NCI-H1694 (cell line): Measurements from ENCODE around the gene KLHL29.

ENCODE experiments used
- DNase-seq: peaks from one replicate; lab custom pipeline; 2025; lab: John Stamatoyannopoulos, UW

The KLHL29 gene

DNA sequence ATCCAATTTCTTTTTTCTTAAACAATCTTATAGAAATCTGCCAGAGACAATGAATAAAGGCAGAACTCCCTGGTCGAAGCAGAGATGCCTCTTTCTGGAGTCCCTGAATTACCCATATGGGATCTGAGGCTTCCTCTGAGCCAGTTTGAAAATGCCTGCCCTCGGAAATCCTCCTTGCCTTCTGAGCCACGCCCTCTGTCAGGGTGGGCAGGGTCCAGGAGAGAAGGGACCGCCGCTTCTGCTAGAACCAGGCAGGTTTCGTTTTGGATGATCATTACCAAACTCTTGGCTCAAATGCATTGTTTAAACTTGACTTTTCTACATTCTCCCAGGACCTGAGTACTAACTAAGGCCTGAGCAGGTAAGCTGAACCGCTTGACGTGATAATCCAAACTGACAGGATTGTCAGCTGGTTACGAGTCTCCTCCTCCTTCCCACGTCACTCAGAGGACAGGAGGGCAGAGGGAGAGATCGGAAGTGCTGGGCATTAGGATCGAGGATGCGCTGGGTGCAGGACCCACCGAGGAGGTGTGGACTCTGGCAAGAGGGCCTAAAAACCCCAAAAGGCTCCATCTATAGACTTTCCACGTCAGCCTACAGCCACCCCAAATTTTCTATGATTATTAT lies 128.4 kb downstream of the KLHL29 start:
- no peak for DNase-seq

DNA sequence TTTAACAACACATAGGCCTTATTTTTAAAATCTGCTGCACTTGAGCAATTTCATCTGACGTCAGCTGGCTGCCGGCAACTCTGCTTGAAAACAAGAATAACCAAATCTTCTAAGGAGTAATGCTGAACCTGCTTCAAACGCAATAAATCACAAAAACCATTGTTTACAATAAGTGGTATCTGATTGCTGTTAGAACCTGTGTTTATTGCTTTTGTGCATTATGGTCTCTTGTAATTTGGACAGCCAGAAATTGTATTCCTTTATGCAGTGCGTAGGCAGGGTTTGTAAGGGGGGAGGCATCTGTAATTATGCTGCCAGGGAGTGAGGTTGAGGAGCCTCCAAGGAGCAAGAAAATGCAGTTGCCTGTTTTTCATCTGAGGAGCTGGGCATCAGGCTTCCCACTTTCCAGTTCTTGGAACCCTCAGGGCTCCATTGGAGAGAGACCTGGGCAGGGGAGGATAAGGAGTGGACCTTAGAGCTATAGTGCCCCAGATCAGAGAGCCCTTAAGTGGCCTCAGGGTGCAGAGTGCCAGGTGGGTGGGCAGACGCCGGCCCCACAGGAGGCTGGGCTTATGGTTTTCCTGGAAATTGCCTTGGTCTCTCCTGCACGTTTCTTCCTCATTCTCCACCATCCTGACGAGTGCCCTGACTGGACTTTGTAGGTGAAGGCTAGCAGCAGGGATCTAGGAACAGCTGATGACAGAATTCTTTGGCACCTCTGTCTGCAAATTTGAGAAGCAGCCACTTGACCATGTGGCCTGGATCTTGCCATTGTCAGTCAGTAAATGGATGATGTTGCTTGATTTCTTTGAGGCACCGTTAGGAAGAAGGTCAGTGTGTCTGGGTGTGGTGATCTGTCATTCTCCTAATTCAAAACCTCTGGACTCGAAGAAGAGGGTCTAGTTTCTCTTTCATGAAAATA lies 129.2 kb downstream of the KLHL29 start:
- DNase-seq = no peak

DNA sequence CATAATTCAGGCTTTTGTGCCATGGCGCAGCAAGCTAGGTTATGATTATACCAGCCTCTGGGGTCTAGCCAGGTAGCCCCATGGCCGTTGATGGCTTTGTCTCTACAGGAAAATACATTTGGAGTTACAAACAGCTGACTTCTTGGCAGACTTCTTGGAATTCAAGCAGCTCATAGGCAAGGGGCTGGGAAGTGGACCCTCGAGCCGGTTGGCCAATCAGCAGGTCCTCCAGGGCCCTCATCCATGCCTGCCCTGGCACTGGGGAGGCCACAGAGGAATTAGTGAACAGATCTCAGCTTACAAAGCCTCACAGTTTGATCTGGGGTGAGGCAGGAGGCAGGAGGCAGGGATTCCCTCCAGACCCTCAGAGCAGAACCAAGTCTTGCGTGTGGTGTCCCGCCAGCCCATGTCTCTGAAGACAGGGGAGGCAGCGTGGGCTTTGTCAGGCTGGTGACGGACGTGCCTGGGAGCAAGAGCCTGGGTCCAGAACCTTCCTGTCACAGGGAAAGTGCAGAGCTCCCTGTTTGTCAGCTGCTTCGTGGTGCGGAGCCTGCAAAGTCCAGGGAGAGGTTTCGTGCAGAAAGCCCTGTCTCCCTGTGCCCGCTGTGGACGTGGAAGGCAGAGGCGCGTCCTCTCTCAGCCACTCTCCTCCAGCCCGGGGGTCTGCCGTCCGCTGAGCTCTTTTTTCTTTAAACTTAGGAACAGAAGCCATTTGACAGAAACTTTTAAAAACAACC lies 131.7 kb downstream of the KLHL29 start:
- no peak for DNase-seq

DNA sequence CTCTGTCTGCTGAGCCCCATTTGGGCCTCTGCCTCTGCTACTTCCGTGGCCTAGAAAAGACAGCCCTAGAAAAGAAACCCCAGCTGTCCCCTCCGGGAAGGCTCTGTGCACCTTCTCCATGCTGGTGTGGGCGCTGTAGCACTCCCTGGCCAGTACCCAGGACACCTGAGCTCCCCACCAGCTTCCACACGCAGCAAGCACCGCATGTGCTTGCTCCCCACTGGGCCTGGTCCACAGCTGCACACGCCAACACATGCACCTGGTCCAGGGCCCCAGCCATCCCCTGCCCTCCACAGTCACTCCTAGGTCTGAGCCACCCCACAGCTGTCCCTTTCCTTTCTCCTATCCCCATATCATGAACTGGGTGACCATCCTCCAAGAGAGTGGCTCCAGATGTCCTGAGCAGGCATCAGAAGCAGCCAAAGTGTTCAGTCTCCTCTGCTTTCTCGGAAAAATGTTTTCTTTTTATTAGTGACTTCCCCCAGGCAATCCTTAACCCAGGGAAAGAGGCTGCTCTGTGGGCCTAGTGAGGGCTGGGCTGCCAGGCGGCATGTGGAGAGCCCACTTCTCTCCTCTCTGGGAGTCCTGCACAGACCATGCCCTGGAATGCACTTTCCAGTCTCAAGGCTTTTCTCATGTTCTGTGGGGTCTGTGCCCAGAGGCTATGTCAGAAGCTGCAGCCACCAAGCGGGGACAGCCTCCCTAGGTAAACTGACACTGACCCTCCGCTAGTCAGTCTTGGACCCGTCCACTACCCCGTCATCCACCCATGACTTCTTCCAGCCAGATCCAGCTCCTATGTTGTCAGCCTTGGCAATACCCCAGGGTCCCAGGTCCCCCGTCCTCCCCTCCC lies 133.7 kb downstream of the KLHL29 start:
- DNase-seq = no peak

DNA sequence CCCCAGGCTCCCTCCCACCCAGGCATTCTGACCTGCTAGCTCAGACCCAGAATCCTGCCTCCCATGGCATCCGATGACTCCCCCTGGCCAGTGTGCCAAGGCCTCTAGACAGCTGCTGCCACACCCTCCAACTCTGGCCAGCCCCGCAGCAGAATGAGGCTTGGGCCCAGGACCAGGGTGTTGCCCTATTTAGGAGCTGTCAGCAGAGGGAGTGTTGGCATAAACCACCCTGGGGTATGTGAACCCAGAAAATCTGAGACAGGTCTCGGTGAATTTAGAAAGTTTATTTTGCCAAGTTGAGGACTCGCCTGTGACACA lies 134.3 kb downstream of the KLHL29 start:
- DNase-seq = no peak

DNA sequence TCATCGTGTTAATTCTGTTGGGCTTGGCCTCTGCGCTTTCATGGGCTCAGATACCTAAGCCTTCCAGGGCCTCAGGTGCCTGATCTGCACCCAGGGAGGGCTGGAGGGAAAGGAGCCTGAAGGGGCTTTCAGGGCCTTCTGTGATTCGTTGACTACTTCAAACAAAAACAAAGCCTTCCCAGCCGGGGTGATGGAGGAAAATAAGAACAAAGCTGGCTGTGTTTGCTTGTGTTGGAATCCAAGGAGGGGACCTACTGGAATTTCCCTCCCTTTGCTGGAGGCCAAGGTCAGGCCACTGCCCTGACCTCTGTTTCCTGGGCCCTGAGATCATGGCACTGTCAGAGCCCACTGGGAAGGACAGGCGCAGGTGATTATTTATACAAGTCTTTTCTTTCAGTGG lies 135.3 kb downstream of the KLHL29 start:
- no peak for DNase-seq

DNA sequence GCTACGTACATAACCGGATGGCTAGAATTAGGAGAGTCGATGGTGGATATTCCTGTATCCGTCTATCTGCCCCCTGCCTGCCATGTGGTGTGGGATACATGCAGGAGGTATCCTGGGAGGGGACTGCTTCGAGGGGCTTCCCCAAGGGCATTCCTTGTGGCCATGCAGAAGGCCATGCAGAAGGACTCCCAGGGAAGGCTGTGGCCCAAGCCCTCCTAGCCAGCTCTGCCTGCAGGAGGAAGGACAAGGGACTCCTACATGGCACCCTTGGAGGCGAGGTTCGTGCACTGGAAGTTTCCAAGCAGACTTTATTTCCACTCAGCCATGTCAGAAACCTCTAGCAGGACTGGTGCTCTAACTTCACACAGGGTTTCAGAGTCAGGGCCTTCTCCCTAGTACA lies 136.1 kb downstream of the KLHL29 start:
- no peak for DNase-seq

DNA sequence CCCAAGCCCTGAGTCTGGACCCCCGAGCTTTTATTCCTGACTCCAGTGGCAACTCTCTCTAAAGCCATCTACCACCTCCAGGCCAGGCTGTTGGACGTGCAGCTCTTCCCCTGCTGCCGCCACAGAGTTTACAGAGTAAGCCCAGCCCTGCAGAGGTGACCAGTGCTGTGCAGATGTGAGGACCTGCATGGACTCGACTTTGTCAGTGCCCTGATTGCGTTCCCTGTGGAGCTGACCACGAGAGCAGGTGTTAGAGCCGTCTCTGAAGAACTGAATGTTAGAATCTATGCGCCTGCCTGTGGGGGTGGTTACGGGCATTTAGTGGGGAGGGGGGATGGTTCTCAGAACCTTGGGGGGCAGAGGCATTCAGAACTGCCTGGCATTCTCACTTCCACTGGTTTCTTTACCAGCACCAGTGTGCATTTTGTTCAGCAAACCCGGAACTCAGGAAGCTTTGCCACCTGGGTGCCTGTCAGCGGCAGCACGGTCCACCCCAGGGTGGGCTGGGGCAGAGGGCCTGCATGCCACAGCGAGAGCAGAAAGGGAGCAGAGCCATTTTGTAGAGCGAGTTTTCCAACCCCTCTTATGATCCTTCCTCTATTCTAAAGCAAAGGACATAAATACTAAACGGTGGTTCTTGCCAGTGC lies 137.9 kb downstream of the KLHL29 start:
- DNase-seq = no peak

DNA sequence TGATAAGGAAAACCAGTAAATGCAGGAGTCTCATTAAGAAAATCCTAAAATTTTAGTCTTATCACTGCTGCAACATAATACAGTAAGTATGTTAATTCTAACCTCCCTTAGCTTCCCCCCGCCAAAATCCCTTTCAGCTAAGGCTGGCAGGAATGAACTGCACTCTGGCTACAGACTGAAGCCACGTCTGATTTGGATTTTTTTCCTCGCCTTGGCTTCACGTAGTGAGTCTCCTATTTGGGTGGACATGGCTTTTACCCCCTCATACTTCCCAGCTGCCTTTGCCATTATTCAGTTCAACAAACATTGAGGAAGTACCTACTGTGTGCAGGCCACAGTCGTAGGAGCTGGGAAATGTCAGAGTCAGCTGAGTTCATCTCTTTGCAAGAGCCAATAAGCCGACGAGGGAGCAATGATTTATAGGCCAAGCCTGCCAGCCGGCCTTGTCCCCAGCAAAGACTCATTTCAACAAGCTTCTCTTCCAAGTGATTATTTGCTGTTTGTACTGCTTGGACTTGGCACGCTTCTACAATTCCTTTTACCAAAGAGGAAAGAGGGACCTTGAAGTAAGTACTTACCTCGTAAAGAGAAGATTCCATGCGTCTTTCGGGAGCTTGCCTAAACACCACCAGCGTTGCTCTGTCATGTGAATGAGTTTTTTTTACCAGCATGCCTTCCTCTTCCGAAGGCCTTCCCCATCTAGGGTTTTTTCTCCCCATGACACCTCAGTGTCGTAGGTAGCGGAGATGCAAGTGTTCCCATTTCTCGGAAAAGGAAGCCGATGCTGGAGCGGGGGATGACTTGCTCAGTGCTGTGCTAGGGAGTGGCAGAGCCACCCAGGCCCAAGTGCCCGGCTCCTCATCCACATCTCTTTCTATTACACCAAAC lies 138.6 kb downstream of the KLHL29 start:
- DNase-seq = no peak

DNA sequence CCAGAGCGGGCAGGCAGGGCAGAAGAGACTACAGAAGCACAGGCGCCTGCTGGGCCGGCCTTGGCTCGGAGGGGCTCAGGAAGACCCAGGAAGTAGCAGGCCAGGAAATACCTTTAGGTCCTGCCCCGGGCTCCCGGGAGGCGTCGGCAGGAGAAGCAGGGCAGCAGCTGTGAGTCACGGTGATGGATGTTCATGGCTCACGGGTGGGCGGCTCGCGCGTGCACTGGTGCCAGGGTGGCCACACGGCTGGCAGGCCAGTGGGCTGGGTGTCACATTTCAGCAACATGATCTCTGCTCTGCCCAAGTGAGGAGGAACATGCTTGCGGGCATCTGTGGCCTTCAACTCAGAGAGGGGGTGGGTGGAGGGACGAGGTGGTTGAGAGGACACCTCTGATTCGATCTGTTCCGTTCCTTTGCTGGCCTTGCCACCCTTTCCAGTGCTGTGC lies 139.3 kb downstream of the KLHL29 start:
- DNase-seq = no peak

DNA sequence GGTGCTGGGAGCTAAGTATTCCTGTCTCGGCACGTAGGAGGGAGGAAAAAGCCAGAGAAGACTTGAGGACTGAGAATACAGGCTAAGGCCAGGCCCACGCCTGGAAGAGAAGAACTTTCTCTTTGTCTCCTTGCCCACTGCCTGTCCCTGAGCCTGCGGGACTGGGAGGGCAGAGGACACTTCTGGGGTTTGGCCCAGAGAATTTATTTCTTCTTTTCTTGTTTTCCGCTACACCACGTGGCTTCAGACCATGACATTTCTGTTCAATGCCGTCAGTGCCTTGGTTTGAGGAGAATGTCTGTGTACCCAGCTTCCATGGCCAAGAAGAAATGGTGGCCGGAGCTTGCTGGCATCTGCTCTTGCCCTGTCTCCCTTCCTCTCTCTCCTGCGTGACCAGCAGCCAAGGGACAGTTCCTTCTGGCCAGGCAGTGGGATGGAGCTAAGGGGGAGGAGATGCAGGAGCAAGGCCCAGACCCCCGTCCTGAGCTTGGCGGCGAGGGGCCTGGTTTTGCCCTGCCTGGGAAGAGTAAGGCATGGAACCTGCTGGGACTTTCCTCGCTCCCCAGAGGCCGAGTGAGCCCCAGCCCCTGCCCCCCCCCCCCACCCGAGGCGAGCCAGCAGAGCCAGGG lies 140.3 kb downstream of the KLHL29 start:
- DNase-seq = no peak

DNA sequence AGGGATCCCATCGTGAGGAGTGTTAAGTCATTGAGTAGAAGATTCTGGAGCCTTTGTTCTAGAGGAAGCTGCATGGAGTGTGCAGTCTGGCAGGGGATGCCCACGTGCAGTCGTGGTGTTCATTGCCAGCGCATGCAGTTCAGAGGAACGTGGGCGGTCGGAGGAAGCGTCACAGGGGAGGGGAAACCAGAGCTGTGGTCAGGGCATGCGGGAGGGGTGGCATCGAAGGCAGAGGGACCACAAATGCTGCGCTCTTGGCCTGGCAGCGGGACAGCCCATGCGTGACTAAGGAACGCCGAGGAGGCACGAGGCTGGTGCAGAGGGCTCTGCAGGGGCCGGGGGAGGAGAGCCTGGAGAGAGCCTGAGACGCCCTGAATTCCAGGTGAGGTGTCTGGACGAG lies 141.1 kb downstream of the KLHL29 start:
- no peak for DNase-seq

DNA sequence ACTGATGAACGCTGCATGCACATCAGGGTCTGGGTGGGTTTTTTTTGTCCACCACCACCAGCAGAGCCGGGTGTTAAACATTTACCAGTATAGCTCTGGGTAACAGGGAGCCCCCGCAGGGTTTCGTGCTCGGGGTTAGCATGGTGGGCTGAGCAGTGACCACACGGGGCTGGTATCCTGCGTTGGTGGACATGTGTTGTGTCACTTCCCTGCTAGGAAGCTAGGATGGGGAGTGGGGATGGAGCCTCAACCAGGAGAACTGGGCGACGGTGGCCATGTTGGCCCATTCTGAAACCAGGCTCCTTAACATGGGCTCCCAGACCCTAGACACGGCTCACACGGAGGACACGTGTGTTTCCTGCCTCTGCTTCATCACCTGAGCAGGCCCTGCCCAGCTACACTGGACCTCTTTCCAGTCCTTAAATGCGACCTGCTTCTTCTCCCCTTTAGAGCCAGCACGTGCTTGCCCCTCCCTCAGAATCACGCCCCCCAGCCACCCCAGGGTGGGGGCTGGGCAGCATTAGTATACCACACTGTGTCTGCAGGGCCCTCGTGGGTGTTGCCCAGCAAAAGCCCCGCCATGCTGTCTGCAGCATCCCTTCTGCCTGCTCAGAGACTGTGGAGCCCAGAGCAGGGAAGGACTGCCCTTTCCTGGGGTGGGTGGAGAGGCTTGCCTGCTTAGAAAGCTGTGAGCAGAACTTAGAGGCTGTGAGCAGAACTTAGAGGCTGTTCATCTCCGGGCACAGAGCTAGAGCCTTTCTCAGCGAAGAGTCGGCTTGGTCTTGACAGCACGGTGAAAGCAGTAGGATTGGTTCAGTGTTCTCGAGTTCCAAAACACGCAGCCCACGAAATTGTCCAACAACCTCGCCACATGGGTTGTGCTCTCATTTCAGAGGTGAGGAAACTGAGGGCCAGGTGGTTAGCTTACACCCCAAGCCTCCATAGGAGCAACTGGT lies 142.1 kb downstream of the KLHL29 start:
- no peak for DNase-seq

DNA sequence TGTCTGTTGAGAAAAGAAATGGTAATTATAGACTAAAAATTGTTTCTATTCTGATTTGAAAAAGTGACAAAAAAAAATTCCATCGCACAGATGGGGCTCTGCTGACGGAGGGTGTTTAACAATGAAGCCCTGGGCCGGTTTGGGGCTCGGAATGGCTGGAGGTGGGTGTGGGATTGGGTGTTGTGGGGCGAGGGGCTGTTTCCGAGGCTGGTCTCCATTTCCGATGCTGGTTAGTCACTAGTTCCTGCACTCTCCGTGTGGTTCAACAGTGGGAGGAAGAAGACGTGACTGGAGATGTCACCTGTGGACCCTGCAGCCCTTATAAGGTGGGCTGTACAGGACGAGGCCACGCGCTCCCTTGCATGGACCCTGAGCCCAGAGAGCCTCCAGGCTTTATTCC lies 143.2 kb downstream of the KLHL29 start:
- no peak for DNase-seq

DNA sequence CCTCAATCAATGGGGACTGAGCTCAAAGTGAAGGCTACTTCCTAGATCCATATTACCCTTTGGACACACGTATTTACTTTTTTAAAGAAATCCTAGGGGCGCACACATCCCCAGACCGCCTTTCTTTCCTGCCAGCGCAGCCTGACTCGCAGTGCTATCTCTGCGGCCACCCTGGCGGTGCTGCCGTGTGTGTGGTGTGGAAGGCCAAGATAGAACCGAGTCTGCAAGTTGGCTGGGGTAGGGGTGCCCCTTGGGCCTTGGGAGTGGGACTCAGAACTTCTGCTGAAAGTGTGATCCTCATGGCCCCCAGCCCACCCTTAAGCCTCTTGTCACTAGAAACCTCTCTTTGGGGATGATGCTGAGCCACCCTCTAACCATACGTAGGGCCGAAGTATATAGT lies 143.7 kb downstream of the KLHL29 start:
- no peak for DNase-seq

DNA sequence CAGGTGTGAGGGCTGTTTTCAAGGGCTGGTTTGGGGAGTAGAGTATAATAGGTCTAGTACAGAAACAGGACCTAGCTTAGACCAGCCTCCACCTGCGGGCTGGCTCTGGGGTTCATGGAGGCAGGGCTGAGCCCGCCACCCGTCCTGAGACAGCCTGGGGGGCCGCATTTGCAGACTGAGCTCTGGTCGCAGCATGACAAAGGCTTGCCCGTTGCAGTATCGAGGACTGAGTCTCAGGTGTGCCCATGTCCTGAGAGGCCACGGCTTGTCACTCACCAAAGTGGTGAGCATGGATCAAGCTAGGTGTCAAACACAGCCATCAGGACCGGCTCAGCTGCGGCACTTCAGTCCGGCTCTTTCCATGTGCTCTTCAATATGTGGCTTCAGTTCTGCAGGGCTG lies 144.7 kb downstream of the KLHL29 start:
- DNase-seq = no peak

DNA sequence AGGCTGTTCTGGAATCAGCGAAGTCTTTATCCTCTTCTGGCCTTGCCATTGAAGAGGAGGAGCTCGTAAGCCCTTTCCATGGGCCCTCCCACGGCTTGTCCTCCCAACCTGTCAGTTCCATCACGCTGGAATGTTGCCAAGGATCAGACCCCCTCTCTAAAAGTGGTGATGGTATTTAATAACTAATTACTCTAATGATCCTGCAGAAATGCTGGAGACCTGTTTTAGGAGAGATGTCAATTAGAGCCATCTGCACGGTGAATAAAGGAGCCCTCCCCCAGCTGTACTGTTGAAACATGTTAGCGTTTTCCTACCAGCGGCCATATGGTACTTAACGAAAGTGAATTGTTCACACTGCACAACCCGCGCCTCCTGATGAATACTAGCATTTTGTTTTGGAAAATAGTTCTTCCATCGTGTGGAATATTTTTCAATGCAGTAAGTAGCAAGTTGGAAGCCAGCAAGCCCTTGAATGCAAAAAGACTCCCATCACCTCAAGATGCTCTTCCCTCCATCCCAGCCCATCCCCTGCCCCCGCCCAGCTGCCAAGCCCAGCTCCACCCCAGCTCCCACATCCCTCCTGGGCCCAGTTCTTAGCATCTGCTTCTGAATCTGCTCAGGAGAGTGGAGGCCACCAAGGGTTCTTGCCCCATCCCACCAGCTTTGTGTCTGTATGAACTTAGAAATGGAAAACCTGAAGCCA lies 145.4 kb downstream of the KLHL29 start:
- DNase-seq = peak; percentile 100

DNA sequence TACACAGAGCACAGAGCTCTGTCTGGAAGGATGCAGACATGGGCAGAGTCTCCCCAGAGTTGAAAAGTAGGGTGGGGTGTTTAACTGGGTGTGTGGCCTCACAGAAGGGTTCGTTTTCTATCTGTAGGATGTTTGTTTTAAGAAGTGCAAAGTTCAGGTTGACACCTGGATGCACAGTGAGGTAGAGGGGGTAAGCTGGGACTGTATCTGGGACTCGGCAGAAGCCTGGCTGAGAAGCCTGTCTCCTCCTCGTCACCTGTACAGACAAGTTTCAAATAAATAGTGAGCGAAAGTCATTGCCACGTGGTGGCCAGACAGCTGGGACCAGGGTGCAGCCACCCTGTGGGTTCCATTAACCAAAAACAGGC lies 145.9 kb downstream of the KLHL29 start:
- DNase-seq = no peak
